AG20443 (cell line): ENCODE results near the gene ARHGEF17.

ENCODE experiments used
- DNase-seq: peaks from one replicate; pipeline ENCODE4 v3.0.0; 2012; ENCODE audit warnings: low spot score, mixed read lengths

ARHGEF17 gene

DNA sequence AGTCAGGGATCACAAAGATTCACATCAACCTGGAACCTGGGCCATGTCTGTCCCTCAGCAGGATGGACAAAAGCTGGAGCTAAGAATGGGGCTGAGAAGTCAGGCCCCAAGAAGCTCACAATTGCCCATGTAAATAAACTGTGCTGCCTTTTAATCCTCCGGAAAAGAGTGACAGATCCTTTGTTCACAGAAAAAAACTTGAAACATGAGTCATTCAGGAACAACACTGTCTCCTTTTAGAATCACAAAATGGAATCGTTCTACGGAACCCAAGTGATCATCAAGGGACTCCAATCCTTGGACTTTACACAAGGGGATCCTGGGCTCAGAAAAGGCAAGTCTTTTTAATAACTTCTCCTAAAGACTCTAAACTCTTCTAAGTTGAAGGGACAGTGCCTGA is 104.2 kb downstream of the ARHGEF17 start:
- DNase-seq, result no peak

DNA sequence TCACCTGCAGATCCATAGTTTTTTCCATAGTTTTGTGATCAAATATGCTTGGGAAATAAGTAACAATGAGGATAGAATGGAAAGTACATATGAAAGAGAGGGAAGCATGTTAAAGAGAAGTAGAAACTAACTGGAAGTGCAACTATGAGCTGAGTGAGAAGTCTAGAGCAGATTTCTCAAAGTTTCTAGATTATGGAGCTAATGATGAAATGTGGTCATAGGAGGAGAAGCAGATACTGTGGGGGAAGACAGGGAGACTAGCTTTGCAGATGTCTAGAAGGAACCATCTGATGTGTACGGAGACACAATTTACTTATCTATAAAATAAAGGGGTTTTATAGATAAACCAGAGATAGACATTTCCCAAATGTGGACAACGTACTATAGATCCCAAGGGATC is 105.2 kb downstream of the ARHGEF17 start:
- no peak for DNase-seq

DNA sequence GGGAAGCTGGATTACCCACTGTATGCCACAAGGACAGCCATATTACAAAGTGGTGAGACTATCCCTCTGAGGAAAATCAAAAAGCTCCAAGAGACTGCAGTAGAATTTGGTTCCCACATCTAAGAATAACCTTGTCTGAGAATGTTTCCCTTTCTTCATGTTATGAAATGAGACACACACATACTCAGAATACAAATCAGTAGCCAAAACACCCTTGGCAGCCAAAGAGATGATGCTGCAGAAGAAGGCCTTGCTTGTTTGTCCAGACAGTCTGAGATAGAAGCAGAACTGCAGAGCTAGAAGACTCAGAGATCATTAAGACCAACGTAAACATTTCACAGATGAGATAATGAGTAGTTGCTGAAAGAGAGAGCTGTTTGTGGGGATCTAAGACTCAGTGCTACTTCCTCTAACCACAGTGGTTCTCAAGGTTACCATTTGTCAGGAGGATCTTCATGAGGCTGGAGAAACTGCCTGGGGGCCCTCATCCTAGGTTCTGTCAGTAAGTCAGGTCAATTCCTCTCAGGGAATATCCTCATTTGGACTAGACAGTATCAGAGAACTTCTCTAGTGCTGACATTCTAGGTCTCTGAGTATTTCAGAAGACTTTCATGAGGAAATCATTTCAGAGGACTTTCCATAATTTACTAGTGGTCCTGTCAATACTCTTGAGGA is 107.0 kb downstream of the ARHGEF17 start:
- peak; percentile 65 for DNase-seq

DNA sequence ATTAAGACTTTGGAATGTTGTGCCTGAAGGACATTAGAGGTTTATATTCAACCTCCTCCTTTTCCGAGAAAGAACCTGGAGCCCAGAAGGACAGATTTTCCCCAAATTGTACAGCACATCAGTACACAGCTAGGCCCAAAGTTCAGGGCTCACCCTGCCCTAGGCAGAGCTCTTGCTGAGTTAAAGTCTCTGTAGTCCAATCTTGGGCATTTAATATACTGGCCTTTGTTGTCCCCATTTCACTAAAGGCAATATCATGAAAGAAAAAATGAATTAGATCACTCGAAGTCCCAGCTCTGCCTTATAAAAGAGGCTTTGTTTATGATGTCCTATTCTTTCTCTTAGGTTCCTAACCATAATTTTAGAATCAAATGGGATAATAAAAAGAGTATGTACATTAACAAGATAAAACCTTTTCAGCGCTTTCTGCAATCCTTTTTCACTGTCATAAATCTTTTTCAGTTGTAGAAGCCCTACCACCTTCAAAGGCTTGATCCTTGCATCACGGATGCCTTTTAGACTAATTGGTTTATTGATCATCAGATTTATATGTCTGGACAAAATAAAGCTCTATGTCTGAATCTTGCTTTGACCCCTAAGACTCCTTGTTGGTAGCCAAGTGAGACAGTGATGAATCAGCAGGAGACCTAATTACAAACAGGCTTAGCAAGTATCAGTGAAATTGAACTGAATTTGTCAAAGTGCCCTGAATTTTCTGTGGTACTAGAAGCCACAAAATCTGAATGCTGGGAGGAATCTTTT is 108.0 kb downstream of the ARHGEF17 start:
- DNase-seq, result peak; percentile 56

DNA sequence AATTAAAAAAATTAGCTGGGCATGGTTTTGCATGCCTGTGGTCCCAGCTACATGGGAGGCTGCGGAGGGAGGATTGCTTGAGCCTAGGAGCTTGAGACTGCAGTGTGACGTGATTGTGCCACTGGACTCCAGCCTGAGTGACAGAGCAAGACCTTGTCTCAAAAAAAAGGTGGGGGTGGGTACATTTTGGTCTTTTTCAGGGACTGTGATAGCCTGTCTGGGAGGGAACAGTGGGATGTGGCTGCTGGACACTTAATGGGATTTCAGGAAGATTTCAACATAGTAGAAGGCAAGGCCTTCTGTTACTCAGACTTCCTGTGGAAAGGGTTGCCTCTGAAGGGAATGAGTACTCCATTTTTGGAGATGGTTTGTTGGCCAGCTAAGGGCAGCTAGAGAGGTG is 108.7 kb downstream of the ARHGEF17 start:
- DNase-seq, result peak; percentile 65
